HCT116 (cell line): ENCODE results near the gene DOK7.

Experiments
- ATF3 ChIP-seq: IDR thresholded peaks from 2 replicates; pipeline ENCODE4 v1.6.1; 2012
- CBX3 ChIP-seq: IDR thresholded peaks from 2 replicates; pipeline ENCODE4 v1.6.1; 2012; ENCODE audit warnings: low read depth
- CTCF ChIP-seq, 3 experiments: fragments of 200-600 bp in 1 of 3; sonication (generic) in 1 of 3; IDR thresholded peaks in 2 of 3; conservative IDR thresholded peaks in 1 of 3; 2 replicates each; pipeline ENCODE4 v1.5.1; 2012 to 2017; ENCODE audit warnings: low read depth in 2 of 3, low read length in 2 of 3, antibody characterized with exemption in 1 of 3, borderline replicate concordance in 1 of 3, control low read depth in 1 of 3, mild to moderate bottlenecking in 1 of 3, mixed read lengths in 1 of 3, mixed run types in 1 of 3, moderate library complexity in 1 of 3; ENCODE audit not compliant: insufficient read depth in 1 of 3
- ELF1 ChIP-seq: IDR thresholded peaks from 2 replicates; pipeline ENCODE4 v1.6.1; 2012; ENCODE audit warnings: low read depth, borderline replicate concordance
- EZH2 ChIP-seq: fragments of 200-600 bp; sonication (generic); IDR thresholded peaks from 2 replicates; pipeline ENCODE4 v1.6.1; 2017; ENCODE audit warnings: antibody characterized with exemption, mixed run types
- JUND ChIP-seq: IDR thresholded peaks from 2 replicates; pipeline ENCODE4 v1.6.1; 2012
- POLR2A ChIP-seq: IDR thresholded peaks from 2 replicates; pipeline ENCODE4 v1.7.0; 2011; ENCODE audit warnings: borderline replicate concordance; ENCODE audit not compliant: insufficient read depth, insufficient read length; ENCODE audit errors: extremely low read depth
- POLR2AphosphoS5 ChIP-seq: IDR thresholded peaks from 2 replicates; pipeline ENCODE4 v1.6.1; 2011; ENCODE audit warnings: mild to moderate bottlenecking, low read depth, low read length, moderate library complexity
- SRF ChIP-seq: IDR thresholded peaks from 2 replicates; pipeline ENCODE4 v1.6.1; 2012; ENCODE audit warnings: low read depth
- YY1 ChIP-seq: IDR thresholded peaks from 2 replicates; pipeline ENCODE4 v1.6.1; 2011; ENCODE audit warnings: low read length, low read depth, moderate library complexity, mild to moderate bottlenecking; ENCODE audit not compliant: insufficient replicate concordance; ENCODE audit errors: extremely low read depth

- no peak for TF ChIP-seq SRF
- TF ChIP-seq CTCF (IDR thresholded peaks at IDR 0.05 in 2 of 3, conservative IDR thresholded peaks at IDR 0.05 in 1 of 3; ENCODE audit: borderline replicate concordance in 1 of 3, insufficient read depth in 1 of 3, low read depth in 2 of 3, low read length in 2 of 3) = no peak
- TF ChIP-seq ATF3 = no peak
- no peak for TF ChIP-seq CBX3
- no peak for TF ChIP-seq YY1
- no peak for TF ChIP-seq POLR2A
- TF ChIP-seq POLR2AphosphoS5 = no peak
- TF ChIP-seq ELF1 = no peak
- no peak for TF ChIP-seq JUND
- TF ChIP-seq EZH2 = no peak
Measured at GRCh38 chr4:3526456-3526855, 63.4 kb downstream of the DOK7 start.
